T1000 (cell line): ENCODE data around the gene MVP.
"Not testable (repeated sequence)": the region's sequence is repeated elsewhere in the genome, so short reads cannot be mapped to it uniquely, and the experiment has no call there.

ENCODE experiments used
- DNase-seq: peaks from one replicate; lab custom pipeline; 2025; ENCODE audit warnings: mixed read lengths; lab: John Stamatoyannopoulos, UW

MVP gene

DNA sequence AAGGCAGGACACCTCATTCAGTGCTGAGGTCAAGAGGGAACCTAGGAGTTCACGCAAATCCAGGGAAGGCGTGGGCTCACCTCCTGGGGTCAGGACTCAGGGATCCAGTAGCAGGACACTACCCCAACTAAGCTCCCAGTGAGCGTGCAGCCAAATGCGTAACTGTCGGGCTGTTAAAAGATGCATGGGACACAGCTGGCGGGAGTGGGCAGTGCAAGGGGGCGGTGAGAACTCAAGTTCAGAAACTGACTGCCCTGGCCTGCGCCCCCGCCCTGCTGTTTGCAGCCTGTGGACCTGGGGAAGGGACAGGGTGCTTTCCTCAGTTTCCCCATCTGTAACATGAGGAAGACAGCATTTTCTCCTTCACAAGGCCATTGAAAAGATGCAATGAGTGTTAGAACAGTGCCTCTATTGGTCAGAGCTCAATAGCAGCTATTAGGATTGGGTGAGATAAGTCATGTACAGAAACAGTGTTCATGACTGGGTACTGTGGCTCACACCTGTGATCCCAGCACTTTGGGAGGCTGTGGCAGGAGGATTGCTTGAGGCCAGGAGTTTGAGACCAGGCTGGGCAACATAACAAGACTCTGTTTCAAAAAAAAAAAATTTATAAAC is 22.6 kb downstream of the MVP start:
- DNase-seq = no peak

GRCh38 chr16:29843931-29844330 is 23.7 kb downstream of the MVP start:
- DNase-seq = no peak

DNA sequence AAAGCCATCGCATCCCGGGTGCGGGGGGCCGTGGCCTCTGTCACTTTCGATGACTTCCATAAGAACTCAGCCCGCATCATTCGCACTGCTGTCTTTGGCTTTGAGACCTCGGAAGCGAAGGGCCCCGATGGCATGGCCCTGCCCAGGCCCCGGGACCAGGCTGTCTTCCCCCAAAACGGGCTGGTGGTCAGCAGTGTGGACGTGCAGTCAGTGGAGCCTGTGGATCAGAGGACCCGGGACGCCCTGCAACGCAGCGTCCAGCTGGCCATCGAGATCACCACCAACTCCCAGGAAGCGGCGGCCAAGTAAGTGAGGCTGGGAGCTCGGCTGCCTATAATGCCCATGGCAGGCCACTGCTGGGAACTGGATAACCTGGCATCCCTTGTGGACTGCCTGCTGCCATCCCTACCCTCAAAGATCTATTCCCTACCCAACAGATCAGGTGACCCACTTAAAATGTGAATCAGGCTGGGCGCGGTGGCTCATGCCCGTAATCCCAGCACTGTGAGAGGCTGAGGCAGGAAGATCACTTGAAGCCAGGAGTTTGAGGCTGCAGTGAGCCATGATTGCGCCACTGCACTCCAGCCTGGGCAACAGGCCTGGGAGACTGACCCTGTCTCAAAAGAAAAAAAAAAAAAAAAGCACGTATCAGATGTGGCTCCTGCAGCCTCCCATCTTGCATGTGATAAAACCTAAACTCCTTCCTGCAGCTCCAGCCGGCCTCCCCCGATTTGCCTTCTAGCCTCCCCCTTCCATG is 24.5 kb downstream of the MVP start:
- no peak for DNase-seq

DNA sequence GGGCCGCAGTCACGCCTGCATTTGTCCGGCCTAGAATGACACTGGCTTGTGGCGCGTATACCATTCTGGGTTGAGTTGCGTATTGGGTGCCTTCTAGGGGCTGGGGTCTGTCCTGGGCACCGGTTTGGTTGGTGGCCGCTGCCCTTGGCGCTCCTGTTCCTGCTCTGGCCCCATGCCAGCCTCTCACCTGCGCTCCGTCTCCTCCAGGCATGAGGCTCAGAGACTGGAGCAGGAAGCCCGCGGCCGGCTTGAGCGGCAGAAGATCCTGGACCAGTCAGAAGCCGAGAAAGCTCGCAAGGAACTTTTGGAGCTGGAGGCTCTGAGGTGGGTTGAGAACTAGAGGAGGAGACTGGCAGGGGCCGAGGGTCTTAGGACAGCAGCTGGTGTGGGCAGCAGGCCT is 25.4 kb downstream of the MVP start:
- no peak for DNase-seq

DNA sequence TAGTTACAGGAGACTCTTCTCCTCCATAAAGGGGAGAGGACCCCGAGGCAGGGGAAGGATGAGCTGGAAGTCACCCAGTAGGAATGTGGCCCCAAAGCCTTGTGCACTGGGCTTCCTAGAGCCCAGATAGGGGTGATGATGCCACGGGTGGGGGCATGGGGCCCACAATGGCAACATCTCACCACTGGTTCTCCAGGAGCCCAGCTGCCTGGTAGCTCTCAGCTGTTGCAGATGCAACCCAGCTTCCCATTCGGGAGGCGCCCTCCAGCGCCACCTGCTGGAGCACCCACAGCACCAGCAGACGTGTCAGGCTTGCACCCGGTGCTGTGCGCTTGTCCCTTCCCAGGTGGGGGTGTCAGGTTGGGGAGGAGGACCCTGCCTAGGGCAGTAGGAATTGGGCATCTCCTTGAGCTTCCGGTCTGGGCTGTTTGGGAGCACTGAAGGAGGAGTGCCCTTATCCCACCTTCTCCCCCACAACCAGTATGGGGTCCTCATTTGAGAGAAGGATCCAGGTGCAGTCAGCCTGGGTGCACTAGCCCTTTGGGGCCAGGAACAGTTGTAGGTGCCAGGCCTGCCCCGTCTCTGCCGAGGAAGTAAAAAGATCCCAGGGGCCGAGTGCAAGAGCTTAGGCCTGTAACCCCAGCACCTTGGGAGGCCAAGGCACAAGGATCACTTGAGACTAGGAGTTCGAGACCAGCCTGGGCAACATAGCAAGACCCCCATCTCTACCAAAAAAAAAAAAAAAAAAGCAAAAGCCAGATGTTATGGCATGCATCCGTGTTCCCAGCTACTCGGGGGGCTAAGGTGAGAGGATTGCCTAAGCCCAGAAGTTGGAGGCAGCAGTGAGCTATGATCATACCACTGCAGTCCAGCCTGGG is 28.4 kb downstream of the MVP start:
- peak; percentile 58 for DNase-seq

DNA sequence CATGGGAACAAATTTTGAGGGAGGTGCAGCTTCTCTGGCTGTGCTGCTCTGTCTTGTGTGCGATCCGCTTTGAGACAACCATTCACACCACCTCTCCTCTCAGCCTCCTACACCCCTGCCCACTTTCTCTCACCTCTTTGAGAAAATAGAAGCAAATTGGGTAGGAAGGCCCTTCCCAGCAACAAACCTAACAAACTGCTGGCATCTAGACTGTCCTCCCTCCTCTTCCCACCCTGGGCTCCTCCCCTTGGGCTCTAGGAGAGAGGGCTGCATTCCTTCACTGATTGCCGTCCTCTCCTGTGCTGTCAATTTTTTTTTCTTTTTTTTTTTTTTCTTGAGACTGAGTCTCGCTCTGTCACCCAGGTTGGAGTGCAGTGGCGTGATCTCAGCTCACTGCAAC is 29.2 kb downstream of the MVP start:
- no peak for DNase-seq

DNA sequence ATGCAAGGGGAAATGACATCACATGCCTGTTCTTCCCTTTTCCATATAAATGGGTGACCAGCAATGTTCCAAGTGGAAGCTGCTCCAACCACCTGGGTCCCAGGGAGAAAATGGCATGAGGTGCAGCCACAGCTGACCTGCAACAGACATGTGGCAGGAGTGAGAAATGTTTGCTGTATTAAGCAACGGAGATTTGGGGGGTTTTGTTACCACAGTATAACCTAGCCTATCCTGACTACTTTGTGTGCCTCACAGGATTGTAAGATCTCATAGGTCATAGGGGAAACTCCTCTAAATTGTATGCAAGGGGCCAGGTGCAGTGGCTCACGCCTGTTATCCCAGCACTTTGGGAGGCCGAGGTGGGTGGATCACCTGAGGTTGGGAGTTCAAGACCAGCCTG is 30.7 kb downstream of the MVP start:
- DNase-seq = no peak

DNA sequence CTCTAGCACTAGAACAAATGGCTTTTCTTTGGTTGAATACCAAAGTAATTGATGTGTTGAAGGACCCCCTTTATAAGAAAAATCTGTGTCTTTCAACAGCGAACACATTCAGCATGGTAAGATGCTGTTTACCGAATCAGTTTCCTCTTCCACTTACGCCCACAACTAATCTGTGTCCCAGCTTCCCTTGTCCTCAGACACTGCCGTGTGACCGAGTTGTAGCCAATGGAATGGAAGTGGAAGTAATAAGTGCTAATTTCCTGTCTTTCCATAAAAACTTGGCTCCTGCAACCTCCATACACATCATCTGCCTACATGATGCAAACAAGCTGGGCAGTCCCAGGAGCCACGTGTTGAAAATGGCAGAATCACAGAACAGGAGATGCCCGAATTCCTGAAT is 32.4 kb downstream of the MVP start:
- no peak for DNase-seq

GRCh38 chr16:29854520-29855100 is 34.3 kb downstream of the MVP start:
- DNase-seq = no peak

DNA sequence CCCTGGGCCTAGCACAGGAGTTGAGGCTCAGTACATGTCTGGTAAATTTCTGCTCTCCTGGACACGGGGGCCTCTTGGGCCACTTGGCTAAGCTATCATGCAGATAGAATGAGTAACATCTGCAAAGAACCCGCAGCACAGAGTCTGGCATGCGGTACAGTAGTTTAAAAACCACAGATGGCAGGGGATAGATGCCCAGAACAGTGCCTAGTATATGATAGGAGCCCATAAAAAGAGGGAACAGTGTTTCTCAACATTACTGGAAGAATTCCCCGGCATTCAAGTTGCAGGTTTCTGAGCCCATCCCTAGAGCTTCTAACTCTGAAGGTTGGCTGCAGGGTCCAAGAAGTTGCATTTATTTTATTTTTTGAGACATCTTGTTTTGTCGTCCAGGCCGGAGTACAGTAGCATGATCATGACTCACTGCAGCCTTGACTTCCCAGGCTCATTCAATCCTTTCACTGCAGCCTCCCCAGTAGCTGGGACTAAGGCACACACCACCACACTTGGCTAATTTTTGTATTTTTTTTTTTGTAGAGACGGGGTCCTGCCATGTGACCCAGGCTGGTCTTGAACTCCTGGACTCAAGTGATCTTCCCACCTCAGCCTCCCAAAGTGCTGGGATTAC is 37.0 kb downstream of the MVP start:
- DNase-seq = peak; percentile 21

- no peak for DNase-seq
These were observed 38.0 kb downstream of the MVP start for GRCh38 chr16:29858149-29858849.

GRCh38 chr16:29858974-29859373 is 38.7 kb downstream of the MVP start:
- DNase-seq = no peak

- no peak for DNase-seq
These were observed 40.0 kb downstream of the MVP start for GRCh38 chr16:29860218-29860617.

DNA sequence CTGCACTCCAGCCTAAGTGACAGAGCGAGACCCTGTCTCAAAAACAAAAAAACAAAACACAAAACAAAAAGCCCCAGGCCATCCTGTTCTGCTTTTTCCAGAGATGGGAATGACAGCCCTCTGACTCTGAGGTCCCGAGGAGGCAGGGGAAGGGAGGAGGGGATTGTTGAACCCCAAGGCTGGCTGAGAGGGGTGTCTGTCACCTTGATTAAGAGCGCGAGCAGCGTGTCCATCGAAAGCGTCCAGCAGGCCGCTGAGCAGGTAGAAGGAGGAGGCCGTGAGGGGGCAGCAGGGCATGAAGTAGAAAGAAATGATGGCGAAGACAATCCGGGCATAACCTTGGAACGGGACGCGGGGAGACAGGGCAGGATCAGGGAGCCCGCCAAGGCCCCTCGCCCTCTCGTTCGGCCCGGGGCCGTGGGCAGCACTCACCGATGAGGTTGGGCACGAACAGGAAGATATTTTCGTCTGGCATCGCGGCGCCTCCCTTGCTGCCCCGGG is 42.2 kb downstream of the MVP start:
- DNase-seq = no peak

- peak; percentile 91 for DNase-seq
These were observed 42.8 kb downstream of the MVP start, which contains the start of gene CDIPT for GRCh38 chr16:29862884-29863668. Gene CDIPT, minus strand, starts transcription at chr16:29863226. Its CDS starts 369 bp downstream, at chr16:29862857.

- no peak for DNase-seq
These were observed 43.4 kb downstream of the MVP start for GRCh38 chr16:29863669-29863984.

DNA sequence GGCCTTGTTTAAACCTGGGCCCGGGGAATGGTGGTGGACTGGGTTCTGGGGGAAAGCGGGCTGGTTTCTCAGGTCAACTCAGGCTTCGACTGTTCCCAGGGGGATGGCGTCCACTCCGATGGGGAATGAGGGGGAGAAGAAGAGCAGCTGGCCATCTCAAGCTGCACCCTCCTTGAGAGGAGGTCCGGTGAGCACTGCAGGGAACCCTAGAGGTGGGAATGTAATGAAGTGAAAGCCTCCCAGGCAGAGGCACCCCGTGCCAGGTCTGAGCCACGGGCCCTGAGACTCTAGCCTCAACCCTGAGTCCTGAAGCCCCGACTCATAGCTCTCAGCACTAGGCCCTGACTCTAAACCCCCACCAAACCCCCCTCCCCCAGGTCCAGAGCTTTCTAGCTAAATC is 43.9 kb downstream of the MVP start:
- DNase-seq = no peak

DNA sequence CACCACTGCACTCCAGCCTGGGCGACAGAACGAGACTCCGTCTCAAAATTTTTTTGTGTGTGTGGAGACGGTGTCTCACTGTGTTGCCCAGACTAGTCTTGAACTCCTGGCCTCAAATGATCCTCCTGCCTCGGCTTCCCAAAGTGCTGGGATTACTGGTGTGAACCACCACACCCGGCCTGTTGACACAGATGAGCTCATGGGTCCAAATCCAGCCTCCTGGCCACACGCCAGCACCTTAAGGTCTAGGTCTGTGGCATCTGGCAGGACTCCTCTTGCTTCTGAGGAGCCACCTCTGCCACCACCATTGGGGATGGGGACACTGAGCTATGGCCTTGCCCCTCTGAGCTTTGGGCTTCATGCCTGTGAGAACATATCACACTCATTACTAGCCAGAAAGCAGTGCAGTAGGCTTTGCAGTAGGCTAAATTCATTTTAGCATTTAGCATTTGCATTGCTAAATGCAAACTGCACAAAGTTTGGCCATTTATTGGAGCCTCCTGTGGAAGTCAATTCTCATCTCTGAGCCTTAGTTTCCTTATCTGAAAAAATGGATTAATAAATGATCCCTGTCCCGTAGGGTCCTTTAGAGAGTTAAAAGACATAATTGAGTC is 48.2 kb downstream of the MVP start:
- no peak for DNase-seq

GRCh38 chr16:29869067-29869466 is 48.8 kb downstream of the MVP start:
- DNase-seq = not testable (repeated sequence)
